Measurements from ENCODE around the gene SPON1.

The SPON1 gene

GRCh38 chr11:14093065-14093464 is 130.5 kb downstream of the SPON1 start:
- H3K9me2 ChIP-seq (ENCODE audit: low read depth, low read length): no peaks in the 10 kb centered on the region
- H3K9ac ChIP-seq (ENCODE audit: low read length): no peak overlapping the region
- no peaks in the 10 kb centered on the region for H4K20me1 ChIP-seq (ENCODE audit: insufficient read depth, low read length)
- no peaks in the 10 kb centered on the region for H3K4me1 ChIP-seq (ENCODE audit: insufficient read depth, low read length, severe bottlenecking)
- no peaks in the 10 kb centered on the region for H3K27me3 ChIP-seq (ENCODE audit: insufficient read depth, low read length)
- no peaks in the 10 kb centered on the region for H3F3A ChIP-seq (ENCODE audit: insufficient read depth, low read length)
- H3K4me3 ChIP-seq (ENCODE audit: low read depth, low read length, poor library complexity, severe bottlenecking): no peak overlapping the region
- H3K9me3 ChIP-seq (ENCODE audit: low read length): no peaks in the 10 kb centered on the region
- no peaks in the 10 kb centered on the region for H3K79me2 ChIP-seq (ENCODE audit: insufficient read depth, low read length)
- H3K36me3 ChIP-seq (ENCODE audit: insufficient read depth, low read length): no peaks in the 10 kb centered on the region
- TF ChIP-seq EZH2 (IDR thresholded peaks at IDR 0.05; ENCODE audit: borderline replicate concordance, low read length): no peak
- TF ChIP-seq CTCF (IDR thresholded peaks at IDR 0.05; ENCODE audit: low read length): no peak
- no peak overlapping the region for H2AFZ ChIP-seq (ENCODE audit: low read length)
- no peak overlapping the region for H3K4me2 ChIP-seq (ENCODE audit: low read length)
- H3K27ac ChIP-seq (ENCODE audit: low read depth, low read length, poor library complexity, severe bottlenecking): no peak overlapping the region

- Histone ChIP-seq H3K4me1 (ENCODE audit: insufficient read depth, low read length, severe bottlenecking) (no peaks in the 10 kb centered on the region), H3K9me2 (ENCODE audit: low read depth, low read length) (no peaks in the 10 kb centered on the region), H3K27me3 (ENCODE audit: insufficient read depth, low read length) (no peaks in the 10 kb centered on the region), H4K20me1 (ENCODE audit: insufficient read depth, low read length) (no peaks in the 10 kb centered on the region), H3K4me3 (ENCODE audit: low read depth, low read length, poor library complexity, severe bottlenecking) (no peak overlapping the region), H3K9ac (ENCODE audit: low read length) (no peak overlapping the region), H3K4me2 (ENCODE audit: low read length) (no peak overlapping the region), H3K27ac (ENCODE audit: low read depth, low read length, poor library complexity, severe bottlenecking) (no peak overlapping the region), H3K36me3 (ENCODE audit: insufficient read depth, low read length) (no peaks in the 10 kb centered on the region), H3K9me3 (ENCODE audit: low read length) (no peaks in the 10 kb centered on the region), H2AFZ (ENCODE audit: low read length) (no peak overlapping the region), H3F3A (ENCODE audit: insufficient read depth, low read length) (no peaks in the 10 kb centered on the region), H3K79me2 (ENCODE audit: insufficient read depth, low read length) (no peaks in the 10 kb centered on the region)
- TF ChIP-seq CTCF (IDR thresholded peaks at IDR 0.05; ENCODE audit: low read length): no peak
- TF ChIP-seq EZH2 (IDR thresholded peaks at IDR 0.05; ENCODE audit: borderline replicate concordance, low read length): no peak
Measured at GRCh38 chr11:14094481-14095037, 132.0 kb downstream of the SPON1 start.

- Histone ChIP-seq H3K36me3 (ENCODE audit: insufficient read depth, low read length) (no peaks in the 10 kb centered on the region), H3K9me2 (ENCODE audit: low read depth, low read length) (no peaks in the 10 kb centered on the region), H3K79me2 (ENCODE audit: insufficient read depth, low read length) (no peaks in the 10 kb centered on the region), H3K4me1 (ENCODE audit: insufficient read depth, low read length, severe bottlenecking) (no peaks in the 10 kb centered on the region), H3F3A (ENCODE audit: insufficient read depth, low read length) (no peaks in the 10 kb centered on the region), H3K9me3 (ENCODE audit: low read length) (no peaks in the 10 kb centered on the region), H3K9ac (ENCODE audit: low read length) (no peak overlapping the region), H3K27me3 (ENCODE audit: insufficient read depth, low read length) (no peaks in the 10 kb centered on the region), H3K4me2 (ENCODE audit: low read length) (no peak overlapping the region), H3K27ac (ENCODE audit: low read depth, low read length, poor library complexity, severe bottlenecking) (no peak overlapping the region), H4K20me1 (ENCODE audit: insufficient read depth, low read length) (no peaks in the 10 kb centered on the region), H2AFZ (ENCODE audit: low read length) (no peak overlapping the region), H3K4me3 (ENCODE audit: low read depth, low read length, poor library complexity, severe bottlenecking) (no peak overlapping the region)
- TF ChIP-seq CTCF (IDR thresholded peaks at IDR 0.05; ENCODE audit: low read length) (no peak), EZH2 (IDR thresholded peaks at IDR 0.05; ENCODE audit: borderline replicate concordance, low read length) (no peak)
Measured at GRCh38 chr11:14095882-14096281, 133.4 kb downstream of the SPON1 start.

All from OCI-LY1 (cell line).